Ovary (tissue), 3 donors: ENCODE results near the gene UBA5.
A peak's percentile ranks its signal among the peaks of the same experiment; 100 is the strongest.

Experiments
- CTCF ChIP-seq, 3 donors: fragments of 450-650 bp in 2 of 3; fragments of 200-600 bp in 1 of 3; IDR thresholded peaks; one replicate each; pipeline versions ENCODE4 v1.5.1 to v1.8.0; 2016 to 2022; ENCODE audit warnings: antibody characterized with exemption in 3 of 3, mild to moderate bottlenecking in 1 of 3
- EP300 ChIP-seq: sonication (generic); formaldehyde crosslinking; IDR thresholded peaks from one replicate; pipeline ENCODE4 v1.6.1; 2017; ENCODE audit warnings: antibody characterized with exemption
- POLR2A ChIP-seq: fragments of 450-650 bp; IDR thresholded peaks from one replicate; pipeline ENCODE4 v1.6.1; 2017; ENCODE audit warnings: antibody characterized with exemption, mild to moderate bottlenecking, moderate library complexity
- donor health status: DM: no; HTN: no; CAD: no.

DNA sequence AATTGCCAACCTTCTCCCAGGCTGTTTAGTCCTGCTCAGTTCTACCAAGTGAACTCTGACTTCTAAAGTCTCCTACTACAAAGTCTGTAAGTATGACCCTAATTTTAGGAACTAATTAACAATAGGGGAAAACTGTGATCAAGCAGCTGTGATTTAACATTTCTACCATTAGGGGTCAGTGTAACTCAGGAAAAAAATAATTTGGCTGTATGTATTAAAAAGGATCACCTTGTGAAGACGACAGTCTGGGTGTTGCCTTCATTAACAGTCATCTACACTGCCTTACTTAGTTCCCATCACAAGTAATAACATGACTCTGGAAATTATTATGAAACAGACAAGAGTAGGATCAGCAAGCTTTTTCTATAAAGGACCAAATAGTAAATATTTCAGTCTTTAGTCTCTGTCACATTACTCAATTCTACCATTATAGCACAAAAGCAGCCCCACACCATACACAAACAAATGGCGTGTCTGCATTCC lies 66.3 kb downstream of the UBA5 start:
- TF ChIP-seq CTCF (IDR thresholded peaks at IDR 0.05): peak; percentile 58 to 69 (median 58)
- no peak for TF ChIP-seq EP300
- TF ChIP-seq POLR2A: no peak
